ENCODE results near the gene ORM1.

Gene ORM1

GRCh38 chr9:114344188-114344566 lies 21.3 kb downstream of the ORM1 start:
- no peak for DNase-seq (ENCODE audit: low read depth in 2 of 2)

- no peak for DNase-seq (ENCODE audit: low read depth in 2 of 2)
Observed at GRCh38 chr9:114344692-114345091, 21.8 kb downstream of the ORM1 start.

GRCh38 chr9:114345493-114346065 lies 22.7 kb downstream of the ORM1 start:
- DNase-seq (ENCODE audit: low read depth in 2 of 2) = no peak

GRCh38 chr9:114346146-114346545 lies 23.2 kb downstream of the ORM1 start:
- DNase-seq (ENCODE audit: low read depth in 2 of 2) = no peak

- no peak for DNase-seq (ENCODE audit: low read depth in 2 of 2)
Observed at GRCh38 chr9:114347675-114348074, 24.8 kb downstream of the ORM1 start.

GRCh38 chr9:114348261-114348905 lies 25.5 kb downstream of the ORM1 start:
- DNase-seq (ENCODE audit: low read depth in 2 of 2) = no peak

- peak; percentile 82 to 93 for DNase-seq (ENCODE audit: low read depth in 2 of 2)
Observed at GRCh38 chr9:114348906-114349482, 26.1 kb downstream of the ORM1 start.

GRCh38 chr9:114349713-114350480 lies 27.0 kb downstream of the ORM1 start:
- no peak for DNase-seq (ENCODE audit: low read depth in 2 of 2)

GRCh38 chr9:114350636-114351401 lies 27.9 kb downstream of the ORM1 start:
- DNase-seq (ENCODE audit: low read depth in 2 of 2) = no peak

GRCh38 chr9:114351932-114352331 lies 29.0 kb downstream of the ORM1 start:
- DNase-seq (ENCODE audit: low read depth in 2 of 2) = no peak

GRCh38 chr9:114355821-114356220 lies 32.9 kb downstream of the ORM1 start:
- no peak for DNase-seq (ENCODE audit: low read depth in 2 of 2)

- DNase-seq (ENCODE audit: low read depth in 2 of 2) = no peak
Observed at GRCh38 chr9:114356792-114357191, 33.9 kb downstream of the ORM1 start.

- DNase-seq (ENCODE audit: low read depth in 2 of 2) = no peak
Observed at GRCh38 chr9:114357360-114357759, 34.5 kb downstream of the ORM1 start.

- DNase-seq (ENCODE audit: low read depth in 2 of 2) = no peak
Observed at GRCh38 chr9:114357911-114358328, 35.0 kb downstream of the ORM1 start.

GRCh38 chr9:114359801-114360200 lies 36.9 kb downstream of the ORM1 start:
- no peak for DNase-seq (ENCODE audit: low read depth in 2 of 2)

GRCh38 chr9:114361542-114361941 lies 38.6 kb downstream of the ORM1 start:
- DNase-seq (ENCODE audit: low read depth in 2 of 2) = no peak

- no peak for DNase-seq (ENCODE audit: low read depth in 2 of 2)
Observed at GRCh38 chr9:114362394-114362793, 39.5 kb downstream of the ORM1 start.

GRCh38 chr9:114363424-114363823 lies 40.5 kb downstream of the ORM1 start:
- no peak for DNase-seq (ENCODE audit: low read depth in 2 of 2)

GRCh38 chr9:114364134-114365041 lies 41.5 kb downstream of the ORM1 start:
- no peak for DNase-seq (ENCODE audit: low read depth in 2 of 2)

GRCh38 chr9:114365194-114365593 lies 42.3 kb downstream of the ORM1 start:
- no peak for DNase-seq (ENCODE audit: low read depth in 2 of 2)

Measured in stimulated activated CD4-positive, alpha-beta T cell treated with anti-CD3 and anti-CD28 coated beads, Interleukin-4, amount 100 ng/mL, for 48 hours (primary cell).